Endothelial cell of umbilical vein (primary cell): Measurements from ENCODE around the gene LIPA. TPM values are rescaled to one million over a fixed set of nuclear protein-coding genes. Genes with fewer than 3 reads are reported as not detected.

Experiments
- BruUV-seq: library from RNA; stranded (reverse); fragments of 400-500 nt; replicated peaks from 2 replicates; lab custom pipeline; 2021; lab: Mats Ljungman, UMichigan
- CTCF ChIA-PET: fragments of 300-600, 350-600 bp; sonication (Branson Sonifier 250); formaldehyde crosslinking; loops from one replicate; lab custom pipeline; 2021; ENCODE audit warnings: antibody characterized with exemption, inconsistent platforms; lab: Charles Lee
- POLR2A ChIA-PET: fragments of 300-600, 350-600 bp; sonication (Branson Sonifier 250); formaldehyde crosslinking; loops from one replicate; lab custom pipeline; 2021; ENCODE audit warnings: antibody characterized with exemption, inconsistent platforms; lab: Charles Lee
- DNase-seq: peaks from one replicate; pipeline ENCODE4 v3.0.0-alpha.2; 2011; ENCODE audit warnings: low read depth, low spot score
- FAIRE-seq: peaks from 2 replicates; lab custom pipeline; 2011; peaks lifted over from hg19 to GRCh38; lab: Jason Lieb, UNC
- H2AFZ ChIP-seq: 2 replicates; pipeline ENCODE4 v1.6.0; 2012; ENCODE audit warnings: low read depth, low read length, control low read depth, inconsistent platforms
- H3K27ac ChIP-seq: 2 replicates; pipeline ENCODE4 v1.5.1; 2011; ENCODE audit warnings: low read depth, mild to moderate bottlenecking, control low read depth, low read length, moderate library complexity; ENCODE audit not compliant: insufficient read depth
- H3K27me3 ChIP-seq, 2 experiments: 2 replicates each; pipeline versions ENCODE4 v1.6.0 to v1.6.1; 2011; ENCODE audit warnings: low read length in 2 of 2, mixed read lengths in 1 of 2; ENCODE audit not compliant: control insufficient read depth in 2 of 2, insufficient read depth in 2 of 2
- H3K36me3 ChIP-seq, 2 experiments: 2 replicates in 1 of 2; 3 replicates in 1 of 2; pipeline ENCODE4 v1.5.1; 2011; ENCODE audit warnings: low read length in 2 of 2, mild to moderate bottlenecking in 1 of 2, moderate library complexity in 1 of 2; ENCODE audit not compliant: control insufficient read depth in 2 of 2, insufficient read depth in 2 of 2; ENCODE audit errors: extremely low read depth in 1 of 2
- H3K4me1 ChIP-seq: 3 replicates; pipeline ENCODE4 v1.5.1; 2011; ENCODE audit warnings: mild to moderate bottlenecking, low read length; ENCODE audit not compliant: control insufficient read depth, insufficient read depth; ENCODE audit errors: extremely low read depth
- H3K4me2 ChIP-seq: 2 replicates; pipeline ENCODE4 v1.6.1; 2011; ENCODE audit warnings: low read length, control low read depth, mixed read lengths; ENCODE audit not compliant: insufficient read depth
- H3K4me3 ChIP-seq, 3 experiments: fragments of 200-600 bp in 1 of 3; sonication (generic), shearing (Covaris generic) in 1 of 3; replicated peaks in 1 of 3; 2 replicates each; pipeline ENCODE4 v1.5.1; 2011 to 2016; ENCODE audit warnings: control low read depth in 3 of 3, low read length in 3 of 3, mild to moderate bottlenecking in 2 of 3, inconsistent platforms in 1 of 3, low read depth in 1 of 3, moderate library complexity in 1 of 3; ENCODE audit not compliant: insufficient read depth in 1 of 3
- H3K79me2 ChIP-seq: 2 replicates; pipeline ENCODE4 v1.6.0; 2012; ENCODE audit warnings: low read length, inconsistent platforms; ENCODE audit not compliant: control insufficient read depth, insufficient read depth
- H3K9ac ChIP-seq: replicated peaks from 2 replicates; pipeline ENCODE3; 2011; ENCODE audit warnings: low read length, control low read depth; ENCODE audit not compliant: insufficient read depth; ENCODE audit errors: extremely low read depth
- H3K9me1 ChIP-seq: replicated peaks from 3 replicates; pipeline ENCODE4 v1.6.0; 2011; ENCODE audit warnings: mild to moderate bottlenecking, low read length; ENCODE audit not compliant: control insufficient read depth, insufficient read depth; ENCODE audit errors: extremely low read depth
- H3K9me3 ChIP-seq: replicated peaks from 2 replicates; pipeline ENCODE4 v1.5.1; 2012; ENCODE audit warnings: low read length, inconsistent platforms; ENCODE audit not compliant: control insufficient read depth, insufficient read depth
- H4K20me1 ChIP-seq: replicated peaks from 2 replicates; pipeline ENCODE3; 2011; ENCODE audit warnings: mild to moderate bottlenecking, low read length; ENCODE audit not compliant: control insufficient read depth, insufficient read depth; ENCODE audit errors: extremely low read depth
- CTCF ChIP-seq, 2 donors: IDR thresholded peaks; 1 replicate in 1 of 2; 2 replicates in 1 of 2; pipeline ENCODE4 v1.5.1; 2011; ENCODE audit warnings: low read length in 2 of 2, mild to moderate bottlenecking in 2 of 2, moderate library complexity in 2 of 2, control low read depth in 1 of 2, inconsistent platforms in 1 of 2, low read depth in 1 of 2; ENCODE audit not compliant: insufficient read depth in 1 of 2; ENCODE audit errors: extremely low read depth in 1 of 2
- EZH2 ChIP-seq: IDR thresholded peaks from 2 replicates; pipeline ENCODE4 v1.6.1; 2012; ENCODE audit warnings: borderline replicate concordance, low read depth, mild to moderate bottlenecking, moderate library complexity, low read length, inconsistent platforms; ENCODE audit not compliant: severe bottlenecking
- FOS ChIP-seq: IDR thresholded peaks from 2 replicates; pipeline ENCODE4 v1.6.1; 2011; ENCODE audit warnings: mild to moderate bottlenecking, low read length, moderate library complexity, borderline replicate concordance; ENCODE audit not compliant: insufficient read depth
- GATA2 ChIP-seq: IDR thresholded peaks from 2 replicates; pipeline ENCODE4 v1.7.0; 2011; ENCODE audit warnings: low read depth, mild to moderate bottlenecking, moderate library complexity, mixed read lengths, low read length; ENCODE audit not compliant: insufficient read length, insufficient read depth
- JUN ChIP-seq: IDR thresholded peaks from 2 replicates; pipeline ENCODE4 v1.6.1; 2011; ENCODE audit warnings: borderline replicate concordance, low read depth; ENCODE audit not compliant: insufficient read length, insufficient read depth
- MAX ChIP-seq: IDR thresholded peaks from 2 replicates; pipeline ENCODE4 v1.6.1; 2011; ENCODE audit not compliant: insufficient read depth, insufficient read length
- MYC ChIP-seq: IDR thresholded peaks from one replicate; pipeline ENCODE4 v1.6.1; 2011; ENCODE audit warnings: mild to moderate bottlenecking, low read depth, low read length
- POLR2A ChIP-seq: IDR thresholded peaks from 2 replicates; pipeline ENCODE4 v1.6.1; 2012; ENCODE audit warnings: low read depth, mild to moderate bottlenecking, control low read depth, low read length
- POLR2AphosphoS5 ChIP-seq: IDR thresholded peaks from 2 replicates; pipeline ENCODE4 v1.6.1; 2012; ENCODE audit warnings: low read depth, mild to moderate bottlenecking, control low read depth, low read length, moderate library complexity; ENCODE audit not compliant: insufficient read depth
- dilution Hi-C: fragments of 300-500 bp; cut with MboI; formaldehyde crosslinking; loops from one replicate; pipeline ENCODE4 v1.15.0; 2019; ENCODE audit warnings: low sequenced_read_pairs; ENCODE audit not compliant: extremely low pct_ligation_motif_present
- intact Hi-C: fragments of 100-400 bp; cut with micrococcal nuclease; formaldehyde crosslinking; loops from one replicate; pipeline ENCODE4 v1.10.0; 2022
- polyA plus RNA-seq, 4 experiments: library from polyadenylated mRNA; depleted of rRNA in 3 of 4; stranded (reverse) in 3 of 4; unstranded in 1 of 4; fragments of >200 nt; gene quantifications; 2 replicates each; pipeline versions ENCODE4 v1.2.1 to v1.2.3, GENCODE V29; 2011 to 2012; ENCODE audit warnings: missing spikeins in 1 of 4
- total RNA-seq: library from RNA; stranded (reverse); gene quantifications from 2 replicates; pipeline ENCODE4 v1.2.3, GENCODE V29; 2021

Gene LIPA
- total and polyA plus RNA-seq, 2 donors (not counting 3 experiments of a cell fraction or from before 2014, with no cell fraction given): 24.0 to 41.1 TPM

GRCh38 chr10:89214566-89215165, 36.9 kb downstream of the LIPA start:
- dilution Hi-C loops: loop anchor here (25.0 kb wide), 1 partner anchor 227 kb away; the partner anchor contains the start of gene FAS
- Histone ChIP-seq H3K27me3 (no peaks in the 10 kb centered on the region), H2AFZ (no peak overlapping the region), H3K9me1 (no peaks in the 10 kb centered on the region), H3K36me3 (no peaks in the 10 kb centered on the region), H3K9ac (no peak overlapping the region), H3K9me3 (no peaks in the 10 kb centered on the region), H3K4me2 (no peak overlapping the region), H3K27ac (no peak overlapping the region), H3K4me3 (no peak overlapping the region), H3K79me2 (no peaks in the 10 kb centered on the region), H4K20me1 (no peaks in the 10 kb centered on the region), H3K4me1 (peaks cover 12% of the 10 kb centered on the region)
- no peak for TF ChIP-seq EZH2
- no peak for TF ChIP-seq MYC
- no peak for TF ChIP-seq JUN
- no peak for TF ChIP-seq GATA2
- no peak for TF ChIP-seq POLR2AphosphoS5
- TF ChIP-seq FOS: no peak
- no peak for TF ChIP-seq POLR2A
- no peak for TF ChIP-seq MAX
- no peak for TF ChIP-seq CTCF (IDR thresholded peaks at IDR 0.05; ENCODE audit: extremely low read depth in 1 of 2, insufficient read depth in 1 of 2, low read depth in 1 of 2, low read length in 2 of 2)
- POLR2A ChIA-PET: no interaction called here
- intact Hi-C loops: loop anchor here (5.0 kb wide), 1 partner anchor 332 kb away; the partner anchor contains the start of gene STAMBPL1
- no TSS peak for BruUV-seq
- no peak for FAIRE-seq
- DNase-seq: no peak
- CTCF ChIA-PET: interaction anchor here (0.8 to 4.2 kb wide), 16 partner anchors 10 to 649 kb away, joined by 3 to 74 read pairs (median 6); partner anchors contain the start of gene FAS
